Measurements from ENCODE around the gene ALS2CL. TPM values are rescaled to one million over a fixed set of nuclear protein-coding genes. Genes with fewer than 3 reads are reported as not detected.

Gene ALS2CL
- polyA plus RNA-seq, 3 donors: 11.9 to 22.4 (median 12.1) TPM

- DNase-seq (ENCODE audit: extremely low read depth in 1 of 11, low read depth in 9 of 11, low spot score in 4 of 11): no peak
Observed at GRCh38 chr3:46670000-46670890, 23.2 kb downstream of the ALS2CL start.

DNA sequence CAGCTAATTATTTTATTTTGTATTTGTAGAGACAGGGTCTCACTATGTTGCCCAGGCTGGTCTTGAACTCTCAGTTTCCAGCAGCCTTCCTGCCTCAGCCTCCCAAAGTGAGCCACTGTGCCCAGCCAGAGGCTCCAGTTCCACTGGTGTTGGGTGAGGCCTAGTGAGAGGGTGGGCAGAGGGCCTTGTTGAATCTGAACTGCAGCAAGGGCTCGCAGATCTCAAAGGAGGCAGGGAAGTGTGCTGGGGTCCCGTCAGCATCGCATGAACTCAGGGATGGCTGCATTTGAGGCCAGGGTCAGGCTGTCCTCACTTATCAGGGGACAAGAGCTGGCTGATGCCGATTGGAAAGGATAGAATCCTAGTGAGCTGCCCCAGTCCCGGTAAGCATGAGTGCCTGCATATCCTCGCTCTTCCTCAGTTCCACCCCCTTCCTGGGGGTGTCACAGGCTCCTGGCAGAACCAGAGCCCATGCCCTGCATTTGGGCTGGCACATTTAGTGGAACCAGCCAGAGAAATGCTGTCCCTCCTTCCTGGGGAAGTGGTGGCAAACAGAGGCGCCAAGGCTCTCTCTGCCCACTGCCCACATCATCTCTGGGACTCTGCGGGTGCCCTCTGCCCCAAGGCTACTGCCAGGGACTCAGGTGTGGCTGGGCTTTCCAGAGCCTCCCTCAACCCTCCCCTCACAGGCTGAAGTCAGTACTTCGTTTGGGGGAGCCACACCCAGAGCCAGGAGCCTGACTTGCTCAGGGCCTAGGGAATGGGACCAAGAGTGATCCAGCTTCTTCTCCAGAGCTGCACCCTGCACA lies 24.1 kb downstream of the ALS2CL start:
- no peak for DNase-seq (ENCODE audit: extremely low read depth in 1 of 11, low read depth in 9 of 11, low spot score in 4 of 11)

GRCh38 chr3:46668591-46668990 lies 24.9 kb downstream of the ALS2CL start:
- DNase-seq (ENCODE audit: extremely low read depth in 1 of 11, low read depth in 9 of 11, low spot score in 4 of 11): no peak

GRCh38 chr3:46668116-46668515 lies 25.4 kb downstream of the ALS2CL start:
- no peak for DNase-seq (ENCODE audit: extremely low read depth in 1 of 11, low read depth in 9 of 11, low spot score in 4 of 11)

GRCh38 chr3:46667657-46668056 lies 25.8 kb downstream of the ALS2CL start:
- DNase-seq (ENCODE audit: extremely low read depth in 1 of 11, low read depth in 9 of 11, low spot score in 4 of 11): no peak

DNA sequence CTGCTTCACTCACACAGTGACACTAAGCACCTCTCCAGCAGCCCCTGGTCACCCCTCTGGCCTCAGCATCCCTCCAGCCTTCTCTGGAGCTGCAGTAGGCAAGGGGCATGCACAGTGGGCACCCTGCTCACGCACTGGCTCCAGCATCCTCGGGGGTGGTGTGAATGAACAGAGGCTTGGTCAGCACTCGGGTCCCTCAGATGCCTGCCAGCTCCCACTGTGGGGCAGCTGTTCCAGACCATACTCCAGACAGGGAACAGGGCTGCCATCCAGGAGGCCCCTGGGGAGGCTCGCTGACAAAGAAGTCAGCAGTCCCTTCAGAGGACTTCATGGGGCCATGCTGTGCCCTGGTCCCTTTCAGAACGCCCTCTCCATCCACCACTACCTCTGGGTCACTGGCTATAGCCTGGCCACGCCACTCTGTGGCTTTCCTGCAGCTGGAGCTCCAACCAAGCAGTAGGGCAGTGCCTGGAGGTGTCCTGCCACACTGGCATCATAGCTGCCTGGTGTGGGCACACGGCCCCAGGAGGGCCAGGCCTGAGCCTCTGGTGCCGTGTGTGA lies 26.3 kb downstream of the ALS2CL start:
- DNase-seq (ENCODE audit: extremely low read depth in 1 of 11, low read depth in 9 of 11, low spot score in 4 of 11): no peak

DNA sequence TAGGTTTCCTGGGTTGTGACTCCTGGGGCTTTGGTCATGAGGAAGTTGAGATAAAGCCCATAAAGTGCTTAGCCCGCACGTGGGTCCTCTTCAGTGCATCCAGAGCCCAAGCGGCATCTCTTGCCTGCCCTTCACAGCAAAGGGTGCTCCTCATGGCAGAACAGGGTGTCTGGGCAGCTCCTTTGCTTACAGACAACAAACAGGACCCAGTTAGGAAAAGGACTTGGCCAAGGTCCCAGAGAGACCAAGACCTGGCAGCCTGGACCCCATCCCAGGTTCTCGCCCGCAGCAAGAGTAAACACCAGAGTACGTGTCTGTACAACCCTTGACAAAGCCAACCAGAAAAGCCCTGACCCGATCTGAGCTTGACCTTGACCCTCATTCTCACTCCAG lies 27.0 kb downstream of the ALS2CL start:
- no peak for DNase-seq (ENCODE audit: extremely low read depth in 1 of 11, low read depth in 9 of 11, low spot score in 4 of 11)

- DNase-seq (ENCODE audit: extremely low read depth in 1 of 11, low read depth in 9 of 11, low spot score in 4 of 11): peak in 1 of 11 donors; percentile 33
Observed at GRCh38 chr3:46665763-46666452, 27.6 kb downstream of the ALS2CL start.

GRCh38 chr3:46664971-46665762 lies 28.3 kb downstream of the ALS2CL start:
- DNase-seq (ENCODE audit: extremely low read depth in 1 of 11, low read depth in 9 of 11, low spot score in 4 of 11): no peak

- DNase-seq (ENCODE audit: extremely low read depth in 1 of 11, low read depth in 9 of 11, low spot score in 4 of 11): no peak
Observed at GRCh38 chr3:46664188-46664970, 29.1 kb downstream of the ALS2CL start.

DNA sequence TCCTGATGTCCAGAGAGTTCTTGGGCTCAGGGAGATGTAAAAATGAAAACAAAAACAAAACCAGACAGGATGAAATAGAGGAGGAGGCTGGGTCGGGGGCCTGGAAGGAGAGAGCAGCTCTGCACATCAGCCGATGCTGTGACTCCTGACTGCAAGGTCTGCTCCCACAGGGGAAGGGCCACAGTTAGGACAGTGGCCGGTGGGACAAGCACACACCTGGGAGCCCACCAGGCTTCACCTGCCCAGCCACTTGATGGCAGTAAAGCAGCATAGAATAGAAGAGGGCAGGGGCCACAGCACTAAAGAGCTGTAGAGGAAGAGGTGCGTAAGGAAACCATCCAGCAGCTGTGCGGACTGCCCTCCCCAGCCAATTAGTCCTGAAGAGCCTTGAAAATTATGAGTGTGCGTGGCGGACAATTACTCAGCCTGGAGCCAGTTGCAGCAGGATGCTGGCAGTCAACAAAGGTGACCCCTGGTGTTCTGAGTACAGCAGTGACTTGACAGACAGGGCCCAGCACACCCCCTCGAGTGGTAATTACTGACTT lies 29.8 kb downstream of the ALS2CL start:
- peak in 5 of 11 donors; percentile 25 to 43 (median 34) for DNase-seq (ENCODE audit: extremely low read depth in 1 of 11, low read depth in 9 of 11, low spot score in 4 of 11)

GRCh38 chr3:46662771-46663551 lies 30.5 kb downstream of the ALS2CL start:
- DNase-seq (ENCODE audit: extremely low read depth in 1 of 11, low read depth in 9 of 11, low spot score in 4 of 11): peak; percentile 35 to 76 (median 59)

- DNase-seq (ENCODE audit: extremely low read depth in 1 of 11, low read depth in 9 of 11, low spot score in 4 of 11): no peak
Observed at GRCh38 chr3:46661776-46662766, 31.4 kb downstream of the ALS2CL start.

GRCh38 chr3:46660543-46661523 lies 32.6 kb downstream of the ALS2CL start:
- DNase-seq (ENCODE audit: extremely low read depth in 1 of 11, low read depth in 9 of 11, low spot score in 4 of 11): no peak

Measured in renal cortex interstitium (tissue), 11 donors.